HL-60 (cell line): Measurements from ENCODE around the gene ATP6AP2.
"Not testable (repeated sequence)": the region's sequence is repeated elsewhere in the genome, so short reads cannot be mapped to it uniquely, and the experiment has no call there.

ENCODE experiments used
- DNase-seq, 2 experiments: peaks; one replicate each; pipeline ENCODE4 v3.0.0-alpha.2; 2010 to 2020; ENCODE audit warnings: low read depth in 1 of 2, low spot score in 1 of 2
- H3K27ac ChIP-seq: fragments of 250-450 bp; sonication (Bioruptor Pico); replicated peaks from 2 replicates; pipeline ENCODE4 v1.5.1; 2020; ENCODE audit warnings: mild to moderate bottlenecking, moderate library complexity
- H3K27me3 ChIP-seq: fragments of 250-450 bp; sonication (Bioruptor Pico); 2 replicates; pipeline ENCODE4 v1.5.1; 2021; ENCODE audit warnings: mild to moderate bottlenecking, moderate library complexity; ENCODE audit not compliant: insufficient read depth, poor library complexity, severe bottlenecking
- H3K4me3 ChIP-seq: replicated peaks from 2 replicates; pipeline ENCODE4 v1.5.1; 2011; ENCODE audit warnings: mild to moderate bottlenecking, control low read depth, low read length; ENCODE audit not compliant: insufficient read depth
- GABPA ChIP-seq: IDR thresholded peaks from 2 replicates; pipeline ENCODE4 v1.6.1; 2012; ENCODE audit warnings: low read depth
- POLR2AphosphoS5 ChIP-seq: IDR thresholded peaks from 2 replicates; pipeline ENCODE4 v1.6.1; 2012; ENCODE audit warnings: low read depth
- SPI1 ChIP-seq: IDR thresholded peaks from 2 replicates; pipeline ENCODE4 v1.6.1; 2012; ENCODE audit warnings: low read depth, mild to moderate bottlenecking, borderline replicate concordance
- TF ChIP-seq, protein P1 (sequence below): IDR thresholded peaks from 2 replicates; pipeline ENCODE4 v1.6.1; 2012; ENCODE audit warnings: low read depth; ENCODE audit not compliant: insufficient replicate concordance
- TF ChIP-seq, protein P2 (sequence below): IDR thresholded peaks from one replicate; pipeline ENCODE4 v1.5.1; 2011; ENCODE audit warnings: low read length, control low read depth, inconsistent platforms; ENCODE audit not compliant: insufficient read depth

Gene ATP6AP2

DNA sequence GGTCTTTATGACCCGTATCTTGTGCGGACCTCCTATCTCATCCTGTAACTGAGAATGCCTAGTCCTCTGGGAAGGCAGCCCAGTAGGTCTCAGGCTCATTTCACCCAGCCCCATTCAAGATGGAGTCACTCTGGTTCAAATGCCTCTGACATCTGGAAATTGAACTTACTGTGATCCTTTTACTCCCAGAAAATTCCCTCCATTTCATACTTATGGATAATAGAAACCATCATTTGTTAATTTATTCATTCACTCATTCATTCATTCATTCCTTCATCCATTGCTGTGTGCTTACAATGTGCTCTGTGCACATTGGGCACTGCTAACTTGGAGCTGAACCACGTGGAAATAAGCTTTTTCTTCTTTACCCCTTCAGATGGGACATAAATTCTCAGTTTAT is 9.2 kb upstream of the ATP6AP2 start:
- no peak overlapping the region; the same call in 1 of the 2 replicates for H3K27ac ChIP-seq
- no peaks in the 10 kb centered on the region for H3K27me3 ChIP-seq
- no peak overlapping the region for H3K4me3 ChIP-seq
- no peak for DNase-seq
- TF ChIP-seq GABPA = no peak
- TF ChIP-seq POLR2AphosphoS5 = no peak
- TF ChIP-seq, protein P1, sequence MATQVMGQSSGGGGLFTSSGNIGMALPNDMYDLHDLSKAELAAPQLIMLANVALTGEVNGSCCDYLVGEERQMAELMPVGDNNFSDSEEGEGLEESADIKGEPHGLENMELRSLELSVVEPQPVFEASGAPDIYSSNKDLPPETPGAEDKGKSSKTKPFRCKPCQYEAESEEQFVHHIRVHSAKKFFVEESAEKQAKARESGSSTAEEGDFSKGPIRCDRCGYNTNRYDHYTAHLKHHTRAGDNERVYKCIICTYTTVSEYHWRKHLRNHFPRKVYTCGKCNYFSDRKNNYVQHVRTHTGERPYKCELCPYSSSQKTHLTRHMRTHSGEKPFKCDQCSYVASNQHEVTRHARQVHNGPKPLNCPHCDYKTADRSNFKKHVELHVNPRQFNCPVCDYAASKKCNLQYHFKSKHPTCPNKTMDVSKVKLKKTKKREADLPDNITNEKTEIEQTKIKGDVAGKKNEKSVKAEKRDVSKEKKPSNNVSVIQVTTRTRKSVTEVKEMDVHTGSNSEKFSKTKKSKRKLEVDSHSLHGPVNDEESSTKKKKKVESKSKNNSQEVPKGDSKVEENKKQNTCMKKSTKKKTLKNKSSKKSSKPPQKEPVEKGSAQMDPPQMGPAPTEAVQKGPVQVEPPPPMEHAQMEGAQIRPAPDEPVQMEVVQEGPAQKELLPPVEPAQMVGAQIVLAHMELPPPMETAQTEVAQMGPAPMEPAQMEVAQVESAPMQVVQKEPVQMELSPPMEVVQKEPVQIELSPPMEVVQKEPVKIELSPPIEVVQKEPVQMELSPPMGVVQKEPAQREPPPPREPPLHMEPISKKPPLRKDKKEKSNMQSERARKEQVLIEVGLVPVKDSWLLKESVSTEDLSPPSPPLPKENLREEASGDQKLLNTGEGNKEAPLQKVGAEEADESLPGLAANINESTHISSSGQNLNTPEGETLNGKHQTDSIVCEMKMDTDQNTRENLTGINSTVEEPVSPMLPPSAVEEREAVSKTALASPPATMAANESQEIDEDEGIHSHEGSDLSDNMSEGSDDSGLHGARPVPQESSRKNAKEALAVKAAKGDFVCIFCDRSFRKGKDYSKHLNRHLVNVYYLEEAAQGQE = no peak
- TF ChIP-seq SPI1 = no peak
- TF ChIP-seq, protein P2, sequence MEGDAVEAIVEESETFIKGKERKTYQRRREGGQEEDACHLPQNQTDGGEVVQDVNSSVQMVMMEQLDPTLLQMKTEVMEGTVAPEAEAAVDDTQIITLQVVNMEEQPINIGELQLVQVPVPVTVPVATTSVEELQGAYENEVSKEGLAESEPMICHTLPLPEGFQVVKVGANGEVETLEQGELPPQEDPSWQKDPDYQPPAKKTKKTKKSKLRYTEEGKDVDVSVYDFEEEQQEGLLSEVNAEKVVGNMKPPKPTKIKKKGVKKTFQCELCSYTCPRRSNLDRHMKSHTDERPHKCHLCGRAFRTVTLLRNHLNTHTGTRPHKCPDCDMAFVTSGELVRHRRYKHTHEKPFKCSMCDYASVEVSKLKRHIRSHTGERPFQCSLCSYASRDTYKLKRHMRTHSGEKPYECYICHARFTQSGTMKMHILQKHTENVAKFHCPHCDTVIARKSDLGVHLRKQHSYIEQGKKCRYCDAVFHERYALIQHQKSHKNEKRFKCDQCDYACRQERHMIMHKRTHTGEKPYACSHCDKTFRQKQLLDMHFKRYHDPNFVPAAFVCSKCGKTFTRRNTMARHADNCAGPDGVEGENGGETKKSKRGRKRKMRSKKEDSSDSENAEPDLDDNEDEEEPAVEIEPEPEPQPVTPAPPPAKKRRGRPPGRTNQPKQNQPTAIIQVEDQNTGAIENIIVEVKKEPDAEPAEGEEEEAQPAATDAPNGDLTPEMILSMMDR = no peak

DNA sequence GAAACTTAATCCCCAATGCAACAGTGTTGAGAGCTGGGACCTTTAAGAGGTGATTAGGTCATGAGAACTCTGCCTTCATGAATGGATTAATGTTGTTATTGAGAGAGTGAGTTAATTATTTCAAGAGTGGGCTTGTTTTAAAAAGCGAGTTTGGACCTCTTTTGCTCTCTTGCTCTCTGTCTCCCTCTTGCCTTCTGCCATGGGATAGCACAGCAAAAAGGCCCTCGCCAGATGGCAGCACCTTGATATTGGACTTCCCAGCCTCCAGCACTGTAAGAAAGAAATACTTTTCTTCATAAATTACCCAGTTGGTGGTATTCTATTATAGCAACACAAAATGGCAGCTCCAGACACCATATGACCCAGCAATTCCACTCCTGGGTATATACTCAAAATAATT is 7.0 kb upstream of the ATP6AP2 start:
- DNase-seq = peak in 1 of 2 experiments; percentile 43
- Histone ChIP-seq H3K27ac (no peak overlapping the region), H3K27me3 (no peaks in the 10 kb centered on the region), H3K4me3 (no peak overlapping the region)
- TF ChIP-seq SPI1 (no peak), POLR2AphosphoS5 (no peak), GABPA (no peak)
- TF ChIP-seq, protein P1 = no peak
- TF ChIP-seq, protein P2 = no peak

DNA sequence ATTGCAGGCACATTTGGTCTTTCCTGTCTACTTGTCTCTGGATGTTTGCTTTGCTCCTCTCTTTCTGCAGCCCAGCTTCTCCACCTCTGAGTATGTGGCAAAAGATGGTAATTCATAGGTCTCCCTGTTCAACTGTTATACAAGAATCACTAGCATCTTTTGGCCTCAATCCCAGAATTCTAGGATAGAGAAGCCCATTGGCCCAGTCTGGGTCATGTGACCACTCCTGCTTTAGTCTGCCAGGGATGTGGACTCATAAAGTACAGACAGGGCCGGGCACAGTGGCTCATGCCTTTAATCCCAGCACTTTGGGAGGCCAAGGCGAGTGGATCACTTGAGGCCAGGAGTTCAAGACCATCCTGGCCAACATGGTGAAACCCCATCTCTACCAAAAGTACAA is 5.4 kb upstream of the ATP6AP2 start:
- DNase-seq, H3K27me3 ChIP-seq, H3K4me3 ChIP-seq, H3K27ac ChIP-seq: not testable (repeated sequence)

DNA sequence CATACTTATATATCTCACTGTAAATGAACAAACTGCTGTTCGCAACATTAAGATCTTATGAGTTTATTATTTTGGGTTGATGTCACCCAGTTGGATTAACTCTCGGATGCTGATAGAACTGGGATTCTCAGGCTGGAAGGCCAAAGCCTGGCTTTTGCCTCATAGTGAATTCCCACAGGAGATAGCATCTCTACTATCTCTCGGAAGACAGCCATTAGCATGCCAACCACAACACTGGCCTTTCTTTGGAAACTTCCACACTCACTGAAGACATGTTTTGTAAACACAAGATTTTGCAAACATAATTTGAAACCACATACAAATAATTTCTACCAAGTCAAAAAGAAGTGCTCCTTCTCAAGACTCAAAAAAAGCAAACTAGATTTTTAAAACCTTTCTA is 4.5 kb upstream of the ATP6AP2 start:
- Histone ChIP-seq H3K27me3 (no peaks in the 10 kb centered on the region), H3K4me3 (no peak overlapping the region), H3K27ac (no peak overlapping the region)
- TF ChIP-seq SPI1 (no peak), POLR2AphosphoS5 (no peak), GABPA (no peak)
- TF ChIP-seq, protein P1 = no peak
- TF ChIP-seq, protein P2 = no peak
- DNase-seq = no peak
